ENCODE measurements around the gene PIRT.

DNA sequence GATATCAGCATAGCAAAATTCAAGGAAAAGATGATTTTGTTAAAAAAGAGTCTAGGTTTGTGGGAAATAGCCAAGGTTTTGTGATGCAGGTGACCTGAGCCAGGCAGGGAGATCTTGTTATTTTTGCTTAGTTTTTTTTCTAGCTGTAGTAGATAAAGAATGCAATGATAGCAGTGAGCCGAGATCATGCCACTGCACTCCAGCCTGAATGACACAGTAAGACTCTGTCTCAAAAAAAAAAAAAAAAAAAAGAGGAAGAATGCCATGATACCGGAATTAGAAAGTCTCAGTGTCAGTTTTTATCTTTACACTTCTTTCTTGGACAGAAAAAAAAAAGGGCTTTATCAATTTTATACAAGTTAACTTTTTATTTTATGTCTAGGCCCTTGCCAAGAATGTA lies 61.5 kb downstream of the PIRT start:
- TF ChIP-seq RXRA (IDR thresholded peaks at IDR 0.05; ENCODE audit: borderline replicate concordance, low read depth): no peak
- TF ChIP-seq FOXM1 (IDR thresholded peaks at IDR 0.05; ENCODE audit: low read depth): no peak
- TF ChIP-seq, protein P1, sequence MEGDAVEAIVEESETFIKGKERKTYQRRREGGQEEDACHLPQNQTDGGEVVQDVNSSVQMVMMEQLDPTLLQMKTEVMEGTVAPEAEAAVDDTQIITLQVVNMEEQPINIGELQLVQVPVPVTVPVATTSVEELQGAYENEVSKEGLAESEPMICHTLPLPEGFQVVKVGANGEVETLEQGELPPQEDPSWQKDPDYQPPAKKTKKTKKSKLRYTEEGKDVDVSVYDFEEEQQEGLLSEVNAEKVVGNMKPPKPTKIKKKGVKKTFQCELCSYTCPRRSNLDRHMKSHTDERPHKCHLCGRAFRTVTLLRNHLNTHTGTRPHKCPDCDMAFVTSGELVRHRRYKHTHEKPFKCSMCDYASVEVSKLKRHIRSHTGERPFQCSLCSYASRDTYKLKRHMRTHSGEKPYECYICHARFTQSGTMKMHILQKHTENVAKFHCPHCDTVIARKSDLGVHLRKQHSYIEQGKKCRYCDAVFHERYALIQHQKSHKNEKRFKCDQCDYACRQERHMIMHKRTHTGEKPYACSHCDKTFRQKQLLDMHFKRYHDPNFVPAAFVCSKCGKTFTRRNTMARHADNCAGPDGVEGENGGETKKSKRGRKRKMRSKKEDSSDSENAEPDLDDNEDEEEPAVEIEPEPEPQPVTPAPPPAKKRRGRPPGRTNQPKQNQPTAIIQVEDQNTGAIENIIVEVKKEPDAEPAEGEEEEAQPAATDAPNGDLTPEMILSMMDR (IDR thresholded peaks at IDR 0.05): no peak
- no peak for TF ChIP-seq MXI1 (IDR thresholded peaks at IDR 0.05; ENCODE audit: low read depth, low read length)
- TF ChIP-seq, protein P2, sequence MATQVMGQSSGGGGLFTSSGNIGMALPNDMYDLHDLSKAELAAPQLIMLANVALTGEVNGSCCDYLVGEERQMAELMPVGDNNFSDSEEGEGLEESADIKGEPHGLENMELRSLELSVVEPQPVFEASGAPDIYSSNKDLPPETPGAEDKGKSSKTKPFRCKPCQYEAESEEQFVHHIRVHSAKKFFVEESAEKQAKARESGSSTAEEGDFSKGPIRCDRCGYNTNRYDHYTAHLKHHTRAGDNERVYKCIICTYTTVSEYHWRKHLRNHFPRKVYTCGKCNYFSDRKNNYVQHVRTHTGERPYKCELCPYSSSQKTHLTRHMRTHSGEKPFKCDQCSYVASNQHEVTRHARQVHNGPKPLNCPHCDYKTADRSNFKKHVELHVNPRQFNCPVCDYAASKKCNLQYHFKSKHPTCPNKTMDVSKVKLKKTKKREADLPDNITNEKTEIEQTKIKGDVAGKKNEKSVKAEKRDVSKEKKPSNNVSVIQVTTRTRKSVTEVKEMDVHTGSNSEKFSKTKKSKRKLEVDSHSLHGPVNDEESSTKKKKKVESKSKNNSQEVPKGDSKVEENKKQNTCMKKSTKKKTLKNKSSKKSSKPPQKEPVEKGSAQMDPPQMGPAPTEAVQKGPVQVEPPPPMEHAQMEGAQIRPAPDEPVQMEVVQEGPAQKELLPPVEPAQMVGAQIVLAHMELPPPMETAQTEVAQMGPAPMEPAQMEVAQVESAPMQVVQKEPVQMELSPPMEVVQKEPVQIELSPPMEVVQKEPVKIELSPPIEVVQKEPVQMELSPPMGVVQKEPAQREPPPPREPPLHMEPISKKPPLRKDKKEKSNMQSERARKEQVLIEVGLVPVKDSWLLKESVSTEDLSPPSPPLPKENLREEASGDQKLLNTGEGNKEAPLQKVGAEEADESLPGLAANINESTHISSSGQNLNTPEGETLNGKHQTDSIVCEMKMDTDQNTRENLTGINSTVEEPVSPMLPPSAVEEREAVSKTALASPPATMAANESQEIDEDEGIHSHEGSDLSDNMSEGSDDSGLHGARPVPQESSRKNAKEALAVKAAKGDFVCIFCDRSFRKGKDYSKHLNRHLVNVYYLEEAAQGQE (IDR thresholded peaks at IDR 0.05; ENCODE audit: low read depth, low read length): no peak
- TF ChIP-seq EP300 (IDR thresholded peaks at IDR 0.05; ENCODE audit: borderline replicate concordance in 1 of 2, low read depth in 1 of 2, low read length in 1 of 2): no peak
- no peak for TF ChIP-seq POLR2AphosphoS5 (IDR thresholded peaks at IDR 0.05; ENCODE audit: low read depth, low read length)
- TF ChIP-seq, protein P3, sequence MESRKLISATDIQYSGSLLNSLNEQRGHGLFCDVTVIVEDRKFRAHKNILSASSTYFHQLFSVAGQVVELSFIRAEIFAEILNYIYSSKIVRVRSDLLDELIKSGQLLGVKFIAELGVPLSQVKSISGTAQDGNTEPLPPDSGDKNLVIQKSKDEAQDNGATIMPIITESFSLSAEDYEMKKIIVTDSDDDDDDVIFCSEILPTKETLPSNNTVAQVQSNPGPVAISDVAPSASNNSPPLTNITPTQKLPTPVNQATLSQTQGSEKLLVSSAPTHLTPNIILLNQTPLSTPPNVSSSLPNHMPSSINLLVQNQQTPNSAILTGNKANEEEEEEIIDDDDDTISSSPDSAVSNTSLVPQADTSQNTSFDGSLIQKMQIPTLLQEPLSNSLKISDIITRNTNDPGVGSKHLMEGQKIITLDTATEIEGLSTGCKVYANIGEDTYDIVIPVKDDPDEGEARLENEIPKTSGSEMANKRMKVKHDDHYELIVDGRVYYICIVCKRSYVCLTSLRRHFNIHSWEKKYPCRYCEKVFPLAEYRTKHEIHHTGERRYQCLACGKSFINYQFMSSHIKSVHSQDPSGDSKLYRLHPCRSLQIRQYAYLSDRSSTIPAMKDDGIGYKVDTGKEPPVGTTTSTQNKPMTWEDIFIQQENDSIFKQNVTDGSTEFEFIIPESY (IDR thresholded peaks at IDR 0.05; ENCODE audit: borderline replicate concordance, low read depth): no peak
- no peak for TF ChIP-seq JUND (IDR thresholded peaks at IDR 0.05)
- TF ChIP-seq, protein P4, sequence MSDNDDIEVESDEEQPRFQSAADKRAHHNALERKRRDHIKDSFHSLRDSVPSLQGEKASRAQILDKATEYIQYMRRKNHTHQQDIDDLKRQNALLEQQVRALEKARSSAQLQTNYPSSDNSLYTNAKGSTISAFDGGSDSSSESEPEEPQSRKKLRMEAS (IDR thresholded peaks at IDR 0.05; ENCODE audit: low read depth): no peak
